Progenitor cell of endocrine pancreas (in vitro differentiated cells): ENCODE measurements around the gene CEP170B. TPM values are rescaled to one million over a fixed set of nuclear protein-coding genes. Genes with fewer than 3 reads are reported as not detected.
A peak's percentile ranks its signal among the peaks of the same experiment; 100 is the strongest.

Experiments used
- DNase-seq: peaks from one replicate; pipeline ENCODE4 v3.0.0; 2021; ENCODE audit warnings: low spot score; ENCODE audit not compliant: unreplicated experiment
- H3K27ac Mint-ChIP-seq: 2 replicates; pipeline ENCODE4 v1.8.0; 2021; ENCODE audit warnings: mild to moderate bottlenecking, moderate library complexity, mixed read lengths
- H3K27me3 Mint-ChIP-seq: 2 replicates; pipeline ENCODE4 v1.8.0; 2021; ENCODE audit warnings: mixed read lengths
- H3K36me3 Mint-ChIP-seq: 2 replicates; pipeline ENCODE4 v1.8.0; 2022; ENCODE audit warnings: mixed read lengths; ENCODE audit not compliant: insufficient read depth
- H3K4me1 Mint-ChIP-seq: 2 replicates; pipeline ENCODE4 v1.8.0; 2021; ENCODE audit warnings: low read depth, mixed read lengths
- H3K4me3 Mint-ChIP-seq: 2 replicates; pipeline ENCODE4 v1.8.0; 2021; ENCODE audit warnings: low read depth, mild to moderate bottlenecking, moderate library complexity, mixed read lengths
- H3K9me3 Mint-ChIP-seq: 2 replicates; pipeline ENCODE4 v1.8.0; 2021; ENCODE audit warnings: low read depth, mixed read lengths
- CTCF ChIP-seq: fragments of 200-600 bp; sonication (generic); IDR thresholded peaks from one replicate; pipeline ENCODE4 v1.5.0; 2021; ENCODE audit warnings: antibody characterized with exemption, mild to moderate bottlenecking; ENCODE audit not compliant: unreplicated experiment
- total RNA-seq: library from RNA; stranded (reverse); gene quantifications from 2 replicates; pipeline ENCODE4 v1.2.1, GENCODE V29; 2021

Gene CEP170B
- total RNA-seq, 1 donor from 2014 or later: 48.9 TPM

- Mint-ChIP-seq H3K27me3 (peaks cover 18% of the 10 kb centered on the region), H3K27ac (no peak overlapping the region), H3K4me1 (no peaks in the 10 kb centered on the region), H3K9me3 (no peaks in the 10 kb centered on the region), H3K4me3 (no peak overlapping the region), H3K36me3 (no peaks in the 10 kb centered on the region)
- peak; percentile 20 for TF ChIP-seq CTCF
- no peak for DNase-seq
Measured at GRCh38 chr14:104926619-104927431, 61.8 kb downstream of the CEP170B start.

GRCh38 chr14:104927432-104927816, 62.4 kb downstream of the CEP170B start:
- Mint-ChIP-seq H3K4me1 (no peaks in the 10 kb centered on the region), H3K27ac (no peak overlapping the region), H3K27me3 (peaks cover 24% of the 10 kb centered on the region), H3K4me3 (no peak overlapping the region), H3K9me3 (no peaks in the 10 kb centered on the region), H3K36me3 (no peaks in the 10 kb centered on the region)
- DNase-seq: no peak
- TF ChIP-seq CTCF: no peak

DNA sequence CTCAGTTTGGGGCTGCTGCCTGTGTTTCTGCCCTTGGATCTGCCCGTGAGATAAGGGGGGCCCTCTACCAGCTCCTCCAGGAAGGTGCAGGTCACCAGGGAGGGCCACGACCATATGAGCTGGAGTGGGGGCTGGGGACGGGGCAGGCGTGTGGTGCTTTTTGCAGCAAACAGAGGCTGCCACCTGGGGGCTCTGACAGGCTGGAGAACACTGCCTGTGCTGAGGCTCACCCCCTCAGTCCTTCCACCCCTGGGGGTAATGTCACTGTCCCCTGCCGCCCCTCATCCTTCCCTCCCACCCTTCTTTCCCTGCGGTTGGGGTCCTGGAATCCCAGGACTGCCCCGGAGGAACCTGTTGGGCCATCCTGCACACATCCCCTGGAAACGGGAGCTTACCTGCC, 62.8 kb downstream of the CEP170B start:
- H3K9me3 Mint-ChIP-seq: no peaks in the 10 kb centered on the region
- H3K27me3 Mint-ChIP-seq: peaks cover 24% of the 10 kb centered on the region
- no peak for TF ChIP-seq CTCF
- no peaks in the 10 kb centered on the region for H3K36me3 Mint-ChIP-seq
- no peak for DNase-seq
- H3K4me3 Mint-ChIP-seq: no peak overlapping the region
- no peak overlapping the region for H3K27ac Mint-ChIP-seq
- H3K4me1 Mint-ChIP-seq: no peaks in the 10 kb centered on the region

DNA sequence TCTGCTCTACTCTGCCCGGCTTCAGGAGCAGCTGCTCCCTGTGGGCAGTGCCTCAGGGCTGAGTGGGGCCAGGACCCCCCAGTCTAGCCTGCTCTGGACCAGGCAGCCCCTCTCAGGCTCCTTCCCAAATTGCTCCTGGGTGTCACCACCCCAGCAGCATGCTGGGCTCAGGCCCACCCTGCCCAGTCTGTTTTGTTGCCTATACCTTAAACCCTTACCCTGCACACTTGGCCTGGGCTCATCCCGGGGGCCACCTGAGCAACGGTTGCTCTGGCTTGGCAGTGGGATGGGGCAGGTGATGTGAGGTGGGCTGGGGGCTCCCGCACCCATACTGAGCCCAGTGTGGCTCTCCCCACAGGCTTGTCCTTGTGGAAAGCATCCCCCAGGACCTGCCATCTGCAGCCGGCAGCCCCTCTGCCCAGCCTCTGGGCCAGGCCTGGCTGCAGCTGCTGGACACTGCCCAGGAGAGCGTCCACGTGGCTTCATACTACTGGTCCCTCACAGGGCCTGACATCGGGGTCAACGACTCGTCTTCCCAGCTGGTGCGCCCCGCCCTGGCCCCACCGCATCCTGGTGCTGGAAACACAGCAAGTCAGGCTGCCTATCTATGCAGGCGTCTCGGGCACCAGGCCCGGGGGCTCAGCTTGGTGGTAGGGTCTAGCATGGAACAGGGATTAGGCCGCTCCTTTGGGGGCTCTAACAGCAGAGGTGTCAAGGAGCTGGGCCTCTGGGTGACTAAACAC, 63.5 kb downstream of the CEP170B start:
- no peak for TF ChIP-seq CTCF
- Mint-ChIP-seq H3K4me3 (no peak overlapping the region), H3K4me1 (no peaks in the 10 kb centered on the region), H3K27me3 (peaks cover 24% of the 10 kb centered on the region), H3K36me3 (no peaks in the 10 kb centered on the region), H3K27ac (no peak overlapping the region), H3K9me3 (no peaks in the 10 kb centered on the region)
- no peak for DNase-seq

DNA sequence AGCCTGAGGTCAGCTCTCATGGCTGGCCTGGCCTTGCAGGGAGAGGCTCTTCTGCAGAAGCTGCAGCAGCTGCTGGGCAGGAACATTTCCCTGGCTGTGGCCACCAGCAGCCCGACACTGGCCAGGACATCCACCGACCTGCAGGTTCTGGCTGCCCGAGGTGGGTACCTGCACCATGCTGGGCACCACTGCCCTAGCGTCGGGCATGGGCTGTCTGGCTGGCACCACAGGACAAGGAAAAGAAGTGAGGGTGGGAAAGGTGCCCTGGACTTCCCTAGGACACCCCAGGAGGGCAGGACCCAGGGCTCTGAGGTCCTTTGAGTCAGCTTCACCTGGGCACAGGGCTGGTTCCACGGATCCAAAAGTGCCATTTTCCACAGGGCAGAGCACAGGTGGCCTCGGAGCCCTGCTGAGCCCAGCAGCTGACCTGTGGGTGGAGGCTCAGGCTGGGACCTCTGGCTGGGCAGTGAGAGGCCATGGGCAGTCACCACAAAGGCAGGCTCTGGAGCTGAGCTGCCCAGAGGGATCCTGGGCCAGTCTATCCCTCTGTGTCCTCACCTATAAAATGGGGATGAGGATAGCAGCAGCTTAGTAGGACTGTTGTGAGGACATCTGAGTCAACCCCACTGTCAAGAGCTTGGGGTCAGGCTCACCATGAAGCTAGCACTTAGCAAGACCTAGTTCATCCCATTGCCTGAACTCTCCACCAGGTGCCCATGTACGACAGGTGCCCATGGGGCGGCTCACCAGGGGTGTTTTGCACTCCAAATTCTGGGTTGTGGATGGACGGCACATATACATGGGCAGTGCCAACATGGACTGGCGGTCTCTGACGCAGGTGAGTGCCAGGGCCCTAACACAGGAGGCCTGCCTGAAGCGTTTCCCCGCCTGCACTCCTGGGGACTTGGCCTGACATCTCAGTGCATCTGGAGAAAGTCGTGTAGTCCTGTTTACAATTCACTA, 64.5 kb downstream of the CEP170B start:
- Mint-ChIP-seq H3K4me1 (peaks cover under 1% of the 10 kb centered on the region), H3K27ac (no peak overlapping the region), H3K4me3 (no peak overlapping the region), H3K27me3 (peaks cover 29% of the 10 kb centered on the region), H3K9me3 (no peaks in the 10 kb centered on the region), H3K36me3 (no peaks in the 10 kb centered on the region)
- TF ChIP-seq CTCF: no peak
- no peak for DNase-seq
